Measurements from ENCODE around the gene DRAXIN. TPM values are rescaled to one million over a fixed set of nuclear protein-coding genes. Genes with fewer than 3 reads are reported as not detected.

The DRAXIN gene
- total and polyA plus RNA-seq, 2 donors (not counting 3 experiments of a cell fraction or from before 2014, with no cell fraction given): 0.44 to 3.2 TPM

- no peaks in the 10 kb centered on the region for H3K4me1 ChIP-seq (ENCODE audit: control insufficient read depth, extremely low read depth, insufficient read depth, low read length)
- BruUV-seq (replicated peaks): no TSS peak
- H3K27ac ChIP-seq (ENCODE audit: insufficient read depth, low read depth, low read length): no peak overlapping the region
- H3K36me3 ChIP-seq (ENCODE audit: control insufficient read depth in 2 of 2, extremely low read depth in 1 of 2, insufficient read depth in 2 of 2, low read length in 2 of 2): no peaks in the 10 kb centered on the region
- no peaks in the 10 kb centered on the region for H4K20me1 ChIP-seq (replicated peaks; ENCODE audit: control insufficient read depth, extremely low read depth, insufficient read depth, low read length)
- no peak overlapping the region for H3K4me3 ChIP-seq (replicated peaks in 1 of 3; ENCODE audit: insufficient read depth in 1 of 3, low read depth in 1 of 3, low read length in 3 of 3)
- no peaks in the 10 kb centered on the region for H3K9me3 ChIP-seq (replicated peaks; ENCODE audit: control insufficient read depth, insufficient read depth, low read length)
- no peaks in the 10 kb centered on the region for H3K79me2 ChIP-seq (ENCODE audit: control insufficient read depth, insufficient read depth, low read length)
- no peak overlapping the region for H3K4me2 ChIP-seq (ENCODE audit: insufficient read depth, low read length)
- H3K27me3 ChIP-seq (ENCODE audit: control insufficient read depth in 2 of 2, insufficient read depth in 2 of 2, low read length in 2 of 2): peaks cover 12 to 20% of the 10 kb centered on the region in 2 experiments
- intact Hi-C loops (cut with micrococcal nuclease) (no loop called here), dilution Hi-C loops (cut with MboI; ENCODE audit: extremely low pct_ligation_motif_present, low sequenced_read_pairs) (no loop called here)
- H2AFZ ChIP-seq (ENCODE audit: low read depth, low read length): no peak overlapping the region
- no peaks in the 10 kb centered on the region for H3K9me1 ChIP-seq (replicated peaks; ENCODE audit: control insufficient read depth, extremely low read depth, insufficient read depth, low read length)
- TF ChIP-seq MAX (IDR thresholded peaks at IDR 0.05; ENCODE audit: insufficient read depth, insufficient read length): no peak
- no peak for TF ChIP-seq MYC (IDR thresholded peaks at IDR 0.05; ENCODE audit: low read depth, low read length)
- TF ChIP-seq GATA2 (IDR thresholded peaks at IDR 0.05; ENCODE audit: insufficient read depth, insufficient read length, low read depth, low read length): no peak
- no peak for TF ChIP-seq CTCF (IDR thresholded peaks at IDR 0.05; ENCODE audit: extremely low read depth in 1 of 2, insufficient read depth in 1 of 2, low read depth in 1 of 2, low read length in 2 of 2)
- TF ChIP-seq EZH2 (IDR thresholded peaks at IDR 0.05; ENCODE audit: borderline replicate concordance, low read depth, low read length, severe bottlenecking): no peak
- no peak for TF ChIP-seq POLR2A (IDR thresholded peaks at IDR 0.05; ENCODE audit: low read depth, low read length)
- no peak for TF ChIP-seq POLR2AphosphoS5 (IDR thresholded peaks at IDR 0.05; ENCODE audit: insufficient read depth, low read depth, low read length)
- TF ChIP-seq JUN (IDR thresholded peaks at IDR 0.05; ENCODE audit: borderline replicate concordance, insufficient read depth, insufficient read length, low read depth): no peak
- no peak for TF ChIP-seq FOS (IDR thresholded peaks at IDR 0.05; ENCODE audit: borderline replicate concordance, insufficient read depth, low read length)
- FAIRE-seq (no peak), DNase-seq (ENCODE audit: low read depth, low spot score) (no peak)
- CTCF ChIA-PET: interaction anchor here (1.0 to 3.5 kb wide), 5 partner anchors 10 to 663 kb away, joined by 3 to 17 read pairs (median 4); no protein-coding TSS in a partner anchor
- POLR2A ChIA-PET: no interaction called here
- H3K9ac ChIP-seq (replicated peaks; ENCODE audit: extremely low read depth, insufficient read depth, low read length): no peak overlapping the region
These were observed 9.3 kb downstream of the DRAXIN start for GRCh38 chr1:11700601-11701467.
